ENCODE results near the gene PCDHB10.

- TF ChIP-seq TAF1 (IDR thresholded peaks at IDR 0.05; ENCODE audit: low read depth), result no peak
- no peak for TF ChIP-seq CREB1 (IDR thresholded peaks at IDR 0.05; ENCODE audit: low read depth)
- no peak for TF ChIP-seq NFIC (IDR thresholded peaks at IDR 0.05)
- no peak for TF ChIP-seq EP300 (IDR thresholded peaks at IDR 0.05; ENCODE audit: borderline replicate concordance)
- TF ChIP-seq MAX (IDR thresholded peaks at IDR 0.05), result no peak
- TF ChIP-seq USF1 (IDR thresholded peaks at IDR 0.05), result no peak
- TF ChIP-seq FOXM1 (IDR thresholded peaks at IDR 0.05; ENCODE audit: borderline replicate concordance, low read depth), result no peak
- no peak for TF ChIP-seq ZBTB7A (IDR thresholded peaks at IDR 0.05; ENCODE audit: low read depth)
- no peak for TF ChIP-seq RAD21 (IDR thresholded peaks at IDR 0.05; ENCODE audit: low read depth)
- no peak for TF ChIP-seq REST (IDR thresholded peaks at IDR 0.05; ENCODE audit: low read depth)
- no peak for TF ChIP-seq TEAD4 (IDR thresholded peaks at IDR 0.05)
- no peak for TF ChIP-seq TCF12 (IDR thresholded peaks at IDR 0.05; ENCODE audit: low read depth)
Observed at GRCh38 chr5:141241496-141241895, 49.3 kb downstream of the PCDHB10 start.

Measured in Ishikawa (cell line).